HepG2 (cell line): ENCODE measurements around the gene KCNQ2. TPM values are rescaled to one million over a fixed set of nuclear protein-coding genes. Genes with fewer than 3 reads are reported as not detected.

Experiments used
- GPBP1L1 ChIP-seq: sonication (generic); formaldehyde crosslinking; IDR thresholded peaks from 2 replicates; pipeline ENCODE4 v1.5.0; 2020; ENCODE audit warnings: mild to moderate bottlenecking, missing genetic modification reagents
- HMG20B ChIP-seq: conservative IDR thresholded peaks from 2 replicates; pipeline ENCODE4 v1.6.1; 2016; ENCODE audit warnings: missing genetic modification reagents, missing compliant biosample characterization
- KLF13 ChIP-seq: sonication (generic); formaldehyde crosslinking; IDR thresholded peaks from 2 replicates; pipeline ENCODE4 v1.4.0; 2020; ENCODE audit warnings: mild to moderate bottlenecking, missing genetic modification reagents
- MTA3 ChIP-seq: sonication (generic); formaldehyde crosslinking; IDR thresholded peaks from 2 replicates; pipeline ENCODE4 v1.4.0; 2020; ENCODE audit warnings: missing genetic modification reagents
- NBN ChIP-seq: fragments of 450-650 bp; conservative IDR thresholded peaks from 2 replicates; pipeline ENCODE4 v1.6.1; 2017
- SALL1 ChIP-seq: sonication (generic); formaldehyde crosslinking; IDR thresholded peaks from 2 replicates; pipeline ENCODE4 v1.8.0; 2022; ENCODE audit warnings: mild to moderate bottlenecking, missing genetic modification reagents
- SMAD1 ChIP-seq: sonication (generic); formaldehyde crosslinking; IDR thresholded peaks from 2 replicates; pipeline ENCODE4 v1.4.0; 2020; ENCODE audit warnings: missing genetic modification reagents, low read depth, mild to moderate bottlenecking, borderline replicate concordance
- ZEB1 ChIP-seq: IDR thresholded peaks from 2 replicates; pipeline ENCODE4 v1.6.1; 2012; ENCODE audit warnings: mild to moderate bottlenecking, low read depth, inconsistent platforms; ENCODE audit not compliant: insufficient replicate concordance
- ZNF431 ChIP-seq: sonication (generic); formaldehyde crosslinking; IDR thresholded peaks from 2 replicates; pipeline ENCODE4 v1.9.0; 2022; ENCODE audit warnings: missing genetic modification reagents, low read depth, mild to moderate bottlenecking, borderline replicate concordance
- ZNF670 ChIP-seq: sonication (generic); formaldehyde crosslinking; IDR thresholded peaks from 2 replicates; pipeline ENCODE4 v1.8.0; 2022; ENCODE audit warnings: mild to moderate bottlenecking, missing genetic modification reagents, borderline replicate concordance
- ZNF792 ChIP-seq: IDR thresholded peaks from 2 replicates; pipeline ENCODE4 v1.6.1; 2016
- polyA plus RNA-seq, 8 experiments: library from polyadenylated mRNA; depleted of rRNA in 3 of 8; stranded (reverse) in 7 of 8; unstranded in 1 of 8; fragments of >200 nt; fragmentation: Illumina TruSeq in 4 of 8; extraction: Trizol in 4 of 8; gene quantifications; 2 replicates each; pipeline versions ENCODE4 v1.2.1 to v1.2.3, GENCODE V29; 2011 to 2016; ENCODE audit warnings: low read depth in 4 of 8, missing spikeins in 1 of 8, mixed read lengths in 1 of 8; ENCODE audit not compliant: insufficient read depth in 1 of 8
- total RNA-seq, 5 experiments: library from RNA; depleted of rRNA; stranded (reverse); fragments of >200 nt; fragmentation: Illumina TruSeq; extraction: Trizol; gene quantifications; 2 replicates each; pipeline ENCODE4 v1.2.3, GENCODE V29; 2016; ENCODE audit warnings: low read depth in 1 of 5
- TF ChIP-seq, protein P1 (sequence below): sonication (generic); formaldehyde crosslinking; IDR thresholded peaks from 2 replicates; pipeline ENCODE4 v1.4.0; 2020; ENCODE audit warnings: mild to moderate bottlenecking, missing genetic modification reagents
- TF ChIP-seq, protein P2 (sequence below), 2 experiments: fragments of 450-650 bp in 1 of 2; sonication (generic) in 1 of 2; formaldehyde crosslinking in 1 of 2; IDR thresholded peaks; 2 replicates each; pipeline versions ENCODE4 v1.6.1 to v1.8.0; 2016 to 2022; ENCODE audit warnings: antibody characterized with exemption in 1 of 2, mild to moderate bottlenecking in 1 of 2, missing genetic modification reagents in 1 of 2
- TF ChIP-seq, protein P3 (sequence below): sonication (generic); formaldehyde crosslinking; IDR thresholded peaks from 2 replicates; pipeline ENCODE4 v1.4.0; 2020; ENCODE audit warnings: missing genetic modification reagents, borderline replicate concordance

KCNQ2 gene
- total and polyA plus RNA-seq, 2 of the 13 experiments (the other 11 are each of a cell fraction or from before 2014, with no cell fraction given) = not detected

GRCh38 chr20:63381781-63382431, 90.5 kb downstream of the KCNQ2 start (continued):
- TF ChIP-seq, protein P1, sequence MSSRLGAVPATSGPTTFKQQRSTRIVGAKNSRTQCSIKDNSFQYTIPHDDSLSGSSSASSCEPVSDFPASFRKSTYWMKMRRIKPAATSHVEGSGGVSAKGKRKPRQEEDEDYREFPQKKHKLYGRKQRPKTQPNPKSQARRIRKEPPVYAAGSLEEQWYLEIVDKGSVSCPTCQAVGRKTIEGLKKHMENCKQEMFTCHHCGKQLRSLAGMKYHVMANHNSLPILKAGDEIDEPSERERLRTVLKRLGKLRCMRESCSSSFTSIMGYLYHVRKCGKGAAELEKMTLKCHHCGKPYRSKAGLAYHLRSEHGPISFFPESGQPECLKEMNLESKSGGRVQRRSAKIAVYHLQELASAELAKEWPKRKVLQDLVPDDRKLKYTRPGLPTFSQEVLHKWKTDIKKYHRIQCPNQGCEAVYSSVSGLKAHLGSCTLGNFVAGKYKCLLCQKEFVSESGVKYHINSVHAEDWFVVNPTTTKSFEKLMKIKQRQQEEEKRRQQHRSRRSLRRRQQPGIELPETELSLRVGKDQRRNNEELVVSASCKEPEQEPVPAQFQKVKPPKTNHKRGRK (CRISPR knock-in tag) = no peak
- TF ChIP-seq NBN = no peak
- 0 out of 2 replicates have a peak, but pooled peaks have one; percentile 44 for TF ChIP-seq HMG20B (CRISPR knock-in tag)
- no peak for TF ChIP-seq SMAD1 (CRISPR knock-in tag)
- TF ChIP-seq, protein P2, sequence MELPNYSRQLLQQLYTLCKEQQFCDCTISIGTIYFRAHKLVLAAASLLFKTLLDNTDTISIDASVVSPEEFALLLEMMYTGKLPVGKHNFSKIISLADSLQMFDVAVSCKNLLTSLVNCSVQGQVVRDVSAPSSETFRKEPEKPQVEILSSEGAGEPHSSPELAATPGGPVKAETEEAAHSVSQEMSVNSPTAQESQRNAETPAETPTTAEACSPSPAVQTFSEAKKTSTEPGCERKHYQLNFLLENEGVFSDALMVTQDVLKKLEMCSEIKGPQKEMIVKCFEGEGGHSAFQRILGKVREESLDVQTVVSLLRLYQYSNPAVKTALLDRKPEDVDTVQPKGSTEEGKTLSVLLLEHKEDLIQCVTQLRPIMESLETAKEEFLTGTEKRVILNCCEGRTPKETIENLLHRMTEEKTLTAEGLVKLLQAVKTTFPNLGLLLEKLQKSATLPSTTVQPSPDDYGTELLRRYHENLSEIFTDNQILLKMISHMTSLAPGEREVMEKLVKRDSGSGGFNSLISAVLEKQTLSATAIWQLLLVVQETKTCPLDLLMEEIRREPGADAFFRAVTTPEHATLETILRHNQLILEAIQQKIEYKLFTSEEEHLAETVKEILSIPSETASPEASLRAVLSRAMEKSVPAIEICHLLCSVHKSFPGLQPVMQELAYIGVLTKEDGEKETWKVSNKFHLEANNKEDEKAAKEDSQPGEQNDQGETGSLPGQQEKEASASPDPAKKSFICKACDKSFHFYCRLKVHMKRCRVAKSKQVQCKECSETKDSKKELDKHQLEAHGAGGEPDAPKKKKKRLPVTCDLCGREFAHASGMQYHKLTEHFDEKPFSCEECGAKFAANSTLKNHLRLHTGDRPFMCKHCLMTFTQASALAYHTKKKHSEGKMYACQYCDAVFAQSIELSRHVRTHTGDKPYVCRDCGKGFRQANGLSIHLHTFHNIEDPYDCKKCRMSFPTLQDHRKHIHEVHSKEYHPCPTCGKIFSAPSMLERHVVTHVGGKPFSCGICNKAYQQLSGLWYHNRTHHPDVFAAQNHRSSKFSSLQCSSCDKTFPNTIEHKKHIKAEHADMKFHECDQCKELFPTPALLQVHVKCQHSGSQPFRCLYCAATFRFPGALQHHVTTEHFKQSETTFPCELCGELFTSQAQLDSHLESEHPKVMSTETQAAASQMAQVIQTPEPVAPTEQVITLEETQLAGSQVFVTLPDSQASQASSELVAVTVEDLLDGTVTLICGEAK (IDR thresholded peaks at IDR 0.05) = no peak
- TF ChIP-seq, protein P2 (CRISPR knock-in tag; IDR thresholded peaks at IDR 0.05) = no peak
- no peak for TF ChIP-seq ZNF431 (CRISPR knock-in tag)
- TF ChIP-seq GPBP1L1 (CRISPR knock-in tag) = no peak
- no peak for TF ChIP-seq MTA3 (CRISPR knock-in tag)
- TF ChIP-seq, protein P3, sequence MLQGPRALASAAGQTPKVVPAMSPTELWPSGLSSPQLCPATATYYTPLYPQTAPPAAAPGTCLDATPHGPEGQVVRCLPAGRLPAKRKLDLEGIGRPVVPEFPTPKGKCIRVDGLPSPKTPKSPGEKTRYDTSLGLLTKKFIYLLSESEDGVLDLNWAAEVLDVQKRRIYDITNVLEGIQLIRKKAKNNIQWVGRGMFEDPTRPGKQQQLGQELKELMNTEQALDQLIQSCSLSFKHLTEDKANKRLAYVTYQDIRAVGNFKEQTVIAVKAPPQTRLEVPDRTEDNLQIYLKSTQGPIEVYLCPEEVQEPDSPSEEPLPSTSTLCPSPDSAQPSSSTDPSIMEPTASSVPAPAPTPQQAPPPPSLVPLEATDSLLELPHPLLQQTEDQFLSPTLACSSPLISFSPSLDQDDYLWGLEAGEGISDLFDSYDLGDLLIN (CRISPR knock-in tag) = peak; percentile 66; the same call in 1 of the 2 replicates
- no peak for TF ChIP-seq ZNF670
- no peak for TF ChIP-seq ZEB1
- no peak for TF ChIP-seq KLF13 (CRISPR knock-in tag)
- no peak for TF ChIP-seq ZNF792 (CRISPR knock-in tag)
- peak; percentile 45; the same call in 1 of the 2 replicates for TF ChIP-seq SALL1 (CRISPR knock-in tag)
